Measurements from ENCODE around the gene PEX1.
"Not testable (repeated sequence)": the region's sequence is repeated elsewhere in the genome, so short reads cannot be mapped to it uniquely, and the experiment has no call there.

The PEX1 gene

DNA sequence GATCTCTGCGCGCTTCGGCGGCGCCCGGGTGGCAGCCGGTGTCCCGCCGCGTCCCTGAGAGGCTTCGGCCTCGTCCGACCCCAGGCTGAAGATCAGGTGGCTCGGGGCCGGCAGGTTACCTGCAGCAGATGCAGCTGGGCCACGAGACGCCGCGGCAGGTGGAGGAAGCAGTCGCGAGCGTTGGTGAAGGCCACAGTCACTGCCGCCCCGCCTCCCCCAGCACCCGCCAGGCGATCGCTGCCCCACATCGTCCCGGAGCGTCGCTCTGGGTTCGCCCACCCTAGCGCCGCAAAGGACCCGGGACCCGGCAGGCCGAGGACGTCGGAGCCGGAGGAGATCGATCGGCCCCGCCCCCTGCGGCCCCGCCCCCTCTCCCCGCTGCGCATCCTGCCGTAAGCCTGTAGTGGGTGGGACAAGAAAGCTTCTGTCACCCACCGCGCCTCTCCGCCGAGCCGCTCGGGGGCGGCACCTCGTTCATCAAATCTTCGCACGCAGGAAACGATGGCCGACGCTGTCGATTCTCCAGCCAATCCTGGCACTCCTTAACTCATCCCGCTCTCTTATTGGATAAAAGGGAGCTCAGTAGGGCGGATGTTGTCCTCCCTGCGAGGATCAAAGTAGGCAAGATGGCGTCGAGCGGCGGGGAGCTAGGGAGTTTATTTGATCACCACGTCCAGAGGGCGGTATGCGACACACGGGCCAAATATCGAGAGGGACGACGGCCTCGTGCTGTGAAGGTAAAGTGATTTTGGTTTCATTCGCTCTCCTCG lies at the start of gene PEX1, which contains the start of gene RBM48:
PEX1 (minus strand) TSS at position 333 of the 770 bp plus-strand sequence; CDS start at position 248, 85 bp downstream.
RBM48 (plus strand) TSS at position 608 of the 770 bp plus-strand sequence; CDS start at position 627, 19 bp downstream.
- peak; percentile 98 for DNase-seq

DNA sequence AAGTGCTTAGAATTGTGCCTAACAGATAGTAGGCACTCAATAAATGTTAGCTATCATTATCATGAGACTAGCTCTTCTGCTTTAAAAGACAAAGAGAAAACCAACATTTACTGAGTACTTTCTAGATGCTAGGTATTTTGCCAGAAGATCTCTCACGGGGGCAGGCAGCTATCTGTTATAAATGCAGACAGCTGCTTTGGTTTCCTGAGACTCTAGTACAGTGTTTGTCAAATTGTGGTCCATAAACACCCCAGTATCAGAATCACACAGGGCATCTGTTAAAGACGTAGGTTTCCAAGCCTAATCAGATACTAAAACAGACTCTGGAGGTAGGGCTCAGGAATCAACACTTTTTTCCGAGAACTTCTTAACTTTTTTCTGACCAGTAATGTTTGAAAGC lies 48.0 kb upstream of the PEX1 start:
- DNase-seq, result no peak

GRCh38 chr7:92569137-92569536 lies 40.8 kb upstream of the PEX1 start:
- DNase-seq, result no peak

- DNase-seq, result no peak
These were observed 39.1 kb upstream of the PEX1 start for GRCh38 chr7:92567460-92567859.

- DNase-seq, result no peak
These were observed 35.0 kb upstream of the PEX1 start for GRCh38 chr7:92563345-92563744.

- no peak for DNase-seq
These were observed 32.3 kb upstream of the PEX1 start for GRCh38 chr7:92560602-92561001.

- no peak for DNase-seq
These were observed 29.6 kb upstream of the PEX1 start for GRCh38 chr7:92557808-92558362.

GRCh38 chr7:92557249-92557648 lies 28.9 kb upstream of the PEX1 start:
- DNase-seq, result no peak

DNA sequence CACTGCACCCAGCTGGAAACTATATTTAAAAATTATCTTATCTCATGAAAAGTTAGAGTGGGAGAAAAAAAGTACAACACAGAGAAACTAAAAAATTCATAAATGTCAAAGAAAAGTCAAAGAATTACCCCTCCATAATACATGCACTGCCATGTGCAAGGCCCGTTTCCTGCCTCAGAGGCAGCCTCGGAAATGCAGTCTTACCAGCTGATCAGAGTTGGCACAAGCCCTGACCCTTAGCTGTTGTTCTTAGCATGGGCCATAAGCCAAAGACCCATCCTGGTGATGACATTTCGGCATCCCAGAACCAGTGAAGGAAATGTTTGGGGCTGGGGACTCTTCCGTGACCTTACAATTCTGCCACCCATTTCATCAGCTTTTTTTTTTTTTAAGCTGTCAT lies 21.9 kb upstream of the PEX1 start:
- DNase-seq, result no peak

- DNase-seq, result no peak
These were observed 19.3 kb upstream of the PEX1 start for GRCh38 chr7:92547579-92547978.

DNA sequence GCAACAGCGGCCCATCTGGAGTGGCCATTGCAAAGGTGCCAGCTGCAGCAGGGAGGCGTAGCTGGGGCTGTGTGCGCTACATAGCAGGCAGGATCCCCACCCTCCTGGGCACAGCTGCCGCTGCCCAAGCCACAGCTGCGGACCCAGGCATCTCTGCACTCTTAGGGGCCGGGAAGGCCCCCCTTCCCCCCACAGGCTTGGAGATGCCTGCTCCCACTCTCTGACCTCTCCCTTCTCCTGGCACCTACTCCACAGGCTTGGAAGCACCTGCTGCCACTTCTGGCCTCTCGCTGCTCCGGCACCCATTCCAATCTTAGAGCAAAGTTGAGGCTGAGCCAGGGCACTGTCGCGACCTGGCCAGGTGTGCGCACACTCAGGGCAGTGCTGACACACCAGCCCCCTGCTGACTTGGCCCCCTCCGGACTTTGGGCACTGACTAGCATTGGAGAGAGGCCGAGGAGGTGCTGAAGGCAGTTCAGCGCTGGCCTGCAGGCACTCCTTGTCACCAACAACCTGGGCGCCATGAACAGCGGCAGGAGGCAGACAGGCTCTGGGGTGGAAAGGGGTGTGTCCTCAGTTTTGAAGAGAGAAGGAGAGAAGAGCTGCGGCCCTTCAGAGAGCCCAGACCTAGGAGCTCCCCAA lies 18.7 kb upstream of the PEX1 start:
- no peak for DNase-seq

DNA sequence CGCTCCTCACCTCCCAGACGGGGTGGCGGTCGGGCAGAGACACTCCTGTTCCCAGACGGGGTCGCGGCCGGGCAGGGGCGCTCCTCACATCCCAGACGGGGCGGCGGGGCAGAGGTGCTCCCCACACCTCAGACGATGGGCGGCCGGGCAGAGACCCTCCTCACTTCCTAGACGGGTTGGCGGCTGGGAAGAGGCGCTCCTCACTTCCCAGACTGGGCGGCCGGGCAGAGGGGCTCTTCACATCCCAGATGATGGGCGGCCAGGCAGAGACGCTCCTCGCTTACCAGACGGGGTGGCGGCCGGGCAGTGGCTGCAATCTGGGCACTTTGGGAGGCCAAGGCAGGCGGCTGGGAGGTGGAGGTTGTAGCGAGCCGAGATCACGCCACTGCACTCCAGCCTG lies 16.8 kb upstream of the PEX1 start:
- not testable (repeated sequence) for DNase-seq

DNA sequence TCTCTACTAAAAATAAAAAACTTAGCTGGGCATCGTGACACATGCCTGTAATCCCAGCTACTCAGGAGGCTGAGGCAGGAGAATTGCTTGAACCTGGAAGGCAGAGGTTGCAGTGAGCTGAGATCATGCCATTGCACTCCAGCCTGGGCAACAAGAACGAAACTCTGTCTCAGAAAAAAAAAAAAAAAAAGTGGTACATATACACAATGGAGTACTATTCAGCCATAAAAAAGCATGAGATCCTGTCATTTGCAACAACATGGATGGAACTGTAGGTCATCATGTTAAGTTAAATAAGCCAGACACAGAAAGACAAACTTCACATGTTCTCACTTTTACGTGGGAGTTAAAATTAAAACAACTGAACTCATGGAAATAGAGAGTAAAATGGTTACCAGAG lies 15.2 kb upstream of the PEX1 start:
- DNase-seq, result not testable (repeated sequence)

- no peak for DNase-seq
These were observed 6.3 kb upstream of the PEX1 start for GRCh38 chr7:92534572-92534971.

DNA sequence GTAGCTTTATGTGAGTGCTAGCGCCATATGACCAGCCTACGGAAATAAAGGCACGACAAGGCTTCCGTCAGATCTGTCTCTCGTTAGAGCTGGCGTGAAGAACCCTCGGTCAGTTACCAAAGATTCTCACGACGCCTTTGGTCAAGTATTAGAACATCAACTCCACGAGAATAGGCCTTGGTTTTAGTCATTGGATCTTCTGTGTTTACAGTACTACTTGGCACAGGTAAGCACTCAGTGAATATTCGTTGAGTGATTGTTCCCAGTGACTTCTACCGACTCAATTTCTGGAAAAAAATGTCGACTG lies 591 bp upstream of the PEX1 start:
- no peak for DNase-seq

GRCh38 chr7:92527300-92528187 lies 776 bp downstream of the PEX1 start:
- DNase-seq, result peak; percentile 86

- no peak for DNase-seq
These were observed 5.2 kb downstream of the PEX1 start for GRCh38 chr7:92523110-92523509.

- no peak for DNase-seq
These were observed 8.3 kb downstream of the PEX1 start for GRCh38 chr7:92520024-92520423.

GRCh38 chr7:92517631-92518030 lies 10.7 kb downstream of the PEX1 start:
- no peak for DNase-seq

GRCh38 chr7:92513167-92513902 lies 15.0 kb downstream of the PEX1 start:
- DNase-seq, result no peak

- no peak for DNase-seq
These were observed 19.4 kb downstream of the PEX1 start for GRCh38 chr7:92508946-92509345.

GRCh38 chr7:92506363-92506762 lies 22.0 kb downstream of the PEX1 start:
- DNase-seq, result no peak

- no peak for DNase-seq
These were observed 23.8 kb downstream of the PEX1 start for GRCh38 chr7:92504563-92504962.

All from activated effector memory CD4-positive, alpha-beta T cell treated with anti-CD3 and anti-CD28 coated beads, Interleukin-2, amount 50 U/mL, for 16 hours (primary cell).